ENCODE measurements around the gene ERG. TPM values are rescaled to one million over a fixed set of nuclear protein-coding genes. Genes with fewer than 3 reads are reported as not detected.

Gene ERG
- polyA plus RNA-seq, 10 donors = 15.5 to 24.3 (median 19.6) TPM

- DNase-seq = no peak
Measured at GRCh38 chr21:38504066-38504465, 5.8 kb upstream of the ERG start.

- peak in 1 of 3 donors; percentile 66 for DNase-seq
Measured at GRCh38 chr21:38503583-38503982, 5.3 kb upstream of the ERG start.

- no peak for DNase-seq
Measured at GRCh38 chr21:38500073-38500472, 1.8 kb upstream of the ERG start.

GRCh38 chr21:38499296-38499695, 1.0 kb upstream of the ERG start:
- no peak for DNase-seq

GRCh38 chr21:38496224-38496623, 2.1 kb downstream of the ERG start:
- DNase-seq = no peak

GRCh38 chr21:38495696-38496095, 2.6 kb downstream of the ERG start:
- no peak for DNase-seq

- DNase-seq = no peak
Measured at GRCh38 chr21:38495242-38495641, 3.0 kb downstream of the ERG start.

GRCh38 chr21:38494703-38495102, 3.6 kb downstream of the ERG start:
- no peak for DNase-seq

- no peak for DNase-seq
Measured at GRCh38 chr21:38494251-38494642, 4.0 kb downstream of the ERG start.

- DNase-seq = no peak
Measured at GRCh38 chr21:38493549-38494250, 4.6 kb downstream of the ERG start.

- no peak for DNase-seq
Measured at GRCh38 chr21:38492007-38492406, 6.3 kb downstream of the ERG start.

- DNase-seq = no peak
Measured at GRCh38 chr21:38491536-38491935, 6.7 kb downstream of the ERG start.

GRCh38 chr21:38490411-38491020, 7.8 kb downstream of the ERG start:
- DNase-seq = no peak

- DNase-seq = no peak
Measured at GRCh38 chr21:38489729-38490128, 8.5 kb downstream of the ERG start.

GRCh38 chr21:38489271-38489652, 9.0 kb downstream of the ERG start:
- DNase-seq = no peak

- DNase-seq = no peak
Measured at GRCh38 chr21:38488640-38489270, 9.5 kb downstream of the ERG start.

GRCh38 chr21:38487901-38488639, 10.2 kb downstream of the ERG start:
- no peak for DNase-seq

- DNase-seq = no peak
Measured at GRCh38 chr21:38486706-38487105, 11.6 kb downstream of the ERG start.

- peak in 1 of 3 donors; percentile 49 for DNase-seq
Measured at GRCh38 chr21:38486221-38486620, 12.1 kb downstream of the ERG start.

- DNase-seq = no peak
Measured at GRCh38 chr21:38479641-38480525, 18.4 kb downstream of the ERG start.

GRCh38 chr21:38478782-38479181, 19.5 kb downstream of the ERG start:
- no peak for DNase-seq

- DNase-seq = no peak
Measured at GRCh38 chr21:38477226-38477625, 21.1 kb downstream of the ERG start.

Data from muscle of back (tissue), 11 donors.